GM19099 (cell line): ENCODE data around the gene KL.

Source experiments
- POLR2A ChIP-seq: IDR thresholded peaks from 3 replicates; pipeline ENCODE4 v1.6.1; 2011; ENCODE audit warnings: low read depth; ENCODE audit not compliant: insufficient read length; ENCODE audit errors: extremely low read depth

KL gene

GRCh38 chr13:33015791-33016323, 366 bp upstream of the KL start:
- TF ChIP-seq POLR2A = no peak

GRCh38 chr13:33017323-33017929, 1.2 kb downstream of the KL start:
- no peak for TF ChIP-seq POLR2A

GRCh38 chr13:33018886-33019285, 2.7 kb downstream of the KL start:
- TF ChIP-seq POLR2A = no peak

- no peak for TF ChIP-seq POLR2A
These were observed 6.8 kb downstream of the KL start for GRCh38 chr13:33022986-33023385.

- TF ChIP-seq POLR2A = no peak
These were observed 9.1 kb downstream of the KL start for GRCh38 chr13:33025220-33025744.

- TF ChIP-seq POLR2A = no peak
These were observed 10.4 kb downstream of the KL start for GRCh38 chr13:33026489-33027152.

GRCh38 chr13:33028620-33029019, 12.4 kb downstream of the KL start:
- no peak for TF ChIP-seq POLR2A

- no peak for TF ChIP-seq POLR2A
These were observed 15.1 kb downstream of the KL start for GRCh38 chr13:33031277-33031676.

GRCh38 chr13:33032037-33032625, 15.9 kb downstream of the KL start:
- TF ChIP-seq POLR2A = no peak

- peak; percentile 55 for TF ChIP-seq POLR2A
These were observed 17.0 kb downstream of the KL start for GRCh38 chr13:33033051-33033812.

GRCh38 chr13:33033986-33034385, 17.8 kb downstream of the KL start:
- TF ChIP-seq POLR2A = no peak

GRCh38 chr13:33034882-33035520, 18.8 kb downstream of the KL start:
- TF ChIP-seq POLR2A = no peak

- TF ChIP-seq POLR2A = no peak
These were observed 21.4 kb downstream of the KL start for GRCh38 chr13:33037673-33038072.

- no peak for TF ChIP-seq POLR2A
These were observed 23.9 kb downstream of the KL start for GRCh38 chr13:33040090-33040489.
